Dedifferentiated amniotic fluid mesenchymal stem cell (primary cell): Measurements from ENCODE around the gene SMYD3.
"Not testable (repeated sequence)": the region's sequence is repeated elsewhere in the genome, so short reads cannot be mapped to it uniquely, and the experiment has no call there.

Experiments
- DNase-seq: peaks from one replicate; pipeline ENCODE4 v3.0.0-alpha.2; 2016; ENCODE audit errors: extremely low spot score

Gene SMYD3

DNA sequence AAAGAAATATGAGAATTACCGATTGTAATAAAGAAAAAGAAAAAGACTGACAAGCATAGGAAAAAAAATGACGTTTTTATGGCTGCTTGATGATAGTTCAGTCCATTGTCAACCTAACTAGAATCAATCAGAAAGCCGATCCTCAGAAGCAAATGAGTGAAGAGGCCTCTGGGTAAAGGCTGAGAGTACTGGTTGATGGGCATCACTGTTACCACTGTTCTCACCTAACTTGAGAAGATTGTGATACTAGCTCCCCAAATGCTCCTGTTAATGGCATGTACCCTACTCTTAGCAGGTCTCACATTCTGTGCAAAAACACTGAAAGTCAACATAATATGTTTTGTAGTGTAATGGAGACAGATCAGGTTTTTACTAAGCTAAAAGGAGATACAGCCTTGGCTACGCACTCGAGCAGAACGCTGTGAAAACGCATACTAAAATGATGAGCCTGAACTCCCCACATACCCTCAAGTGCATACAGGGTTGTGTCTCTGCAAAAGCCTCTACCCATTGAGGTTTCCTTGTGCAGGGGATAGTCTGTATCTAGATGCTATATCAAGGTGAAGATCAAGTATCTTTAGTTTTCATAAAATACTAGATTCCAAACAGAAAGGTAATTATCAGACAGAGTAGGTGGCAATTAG, 554.6 kb downstream of the SMYD3 start:
- no peak for DNase-seq

GRCh38 chr1:245948786-245949185, 558.3 kb downstream of the SMYD3 start:
- DNase-seq, result no peak

GRCh38 chr1:245946905-245947304, 560.2 kb downstream of the SMYD3 start:
- no peak for DNase-seq

DNA sequence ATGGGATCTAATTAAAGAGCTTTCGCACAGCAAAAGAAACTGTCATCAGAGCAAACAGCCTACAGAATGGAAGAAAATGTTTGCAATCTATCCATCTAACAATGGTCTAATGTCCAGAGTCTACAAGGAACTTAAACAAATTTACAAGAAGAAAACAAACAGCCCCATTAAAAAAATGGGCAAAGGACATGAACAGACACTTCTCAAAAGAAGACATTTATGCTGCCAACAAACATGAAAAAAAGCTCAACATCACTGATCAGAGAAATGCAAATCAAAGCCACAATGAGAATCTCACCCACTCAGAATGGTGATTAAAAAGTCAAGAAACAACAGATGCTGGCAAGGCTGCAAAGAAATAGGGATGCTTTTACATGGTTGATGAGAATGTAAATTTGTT, 561.9 kb downstream of the SMYD3 start:
- DNase-seq, result not testable (repeated sequence)

DNA sequence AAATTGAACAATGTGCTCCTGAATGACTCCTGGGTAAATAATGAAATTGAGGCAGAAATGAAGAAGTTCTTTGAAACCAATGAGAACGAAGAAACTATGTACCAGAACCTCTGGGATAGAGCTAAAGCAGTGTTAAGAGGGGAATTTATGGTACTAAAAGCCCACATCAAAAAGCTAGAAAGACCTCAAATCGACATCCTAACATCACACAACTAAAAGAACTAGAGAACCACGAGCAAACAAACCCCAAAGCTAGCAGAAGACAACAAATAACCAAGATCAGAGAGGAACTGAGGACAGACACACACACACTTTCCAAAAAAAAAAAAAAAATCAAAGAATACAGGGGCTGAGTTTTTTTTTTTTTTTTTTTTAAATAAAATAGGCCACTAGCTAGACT, 564.2 kb downstream of the SMYD3 start:
- no peak for DNase-seq

DNA sequence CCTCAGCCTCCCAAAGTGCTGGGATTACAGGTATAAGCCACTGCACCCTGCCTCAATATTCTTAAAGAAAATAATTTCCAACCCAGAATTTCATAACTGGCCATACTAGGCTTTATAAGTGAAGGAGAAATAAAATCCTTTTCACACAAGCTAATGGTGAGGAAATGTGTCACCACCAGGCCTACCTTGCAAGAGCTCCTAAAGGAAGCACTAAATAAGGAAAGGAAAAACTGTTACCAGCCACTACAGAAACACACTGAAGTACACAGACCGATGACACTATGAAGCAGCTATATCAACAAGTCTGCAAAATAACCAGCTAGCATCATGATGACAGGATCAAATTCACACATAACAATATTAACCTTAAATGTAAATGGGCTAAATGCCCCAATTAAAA, 565.3 kb downstream of the SMYD3 start:
- DNase-seq, result not testable (repeated sequence)

DNA sequence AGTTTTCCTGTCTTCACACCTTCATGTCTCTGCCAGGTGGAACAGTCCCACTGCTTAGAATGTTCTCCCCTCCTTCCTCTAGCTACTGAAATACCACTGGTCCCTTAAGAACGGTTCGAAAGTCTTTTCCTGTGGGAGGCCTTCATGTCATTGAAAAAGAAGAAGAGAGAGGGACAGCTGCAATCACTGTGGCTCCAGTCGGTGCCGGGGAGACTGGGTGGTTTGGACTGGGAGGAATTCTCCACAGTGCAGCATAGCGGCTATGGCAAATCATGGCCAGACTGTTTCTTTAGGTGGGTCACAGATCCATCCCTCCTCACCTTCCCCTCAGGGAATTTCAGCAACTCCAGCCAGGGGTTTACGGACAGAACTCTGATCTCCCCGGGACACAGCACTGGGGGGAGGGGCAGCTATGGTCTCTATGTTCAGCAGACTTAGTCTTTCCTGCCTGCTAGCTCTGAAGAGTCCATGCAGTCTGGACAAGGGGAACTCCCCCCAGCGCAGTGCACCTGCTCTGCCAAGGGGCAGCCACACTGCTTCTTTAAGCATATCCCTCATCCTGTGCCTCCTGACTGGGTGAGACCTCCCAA, 567.2 kb downstream of the SMYD3 start:
- DNase-seq, result no peak

GRCh38 chr1:245938046-245938435, 569.0 kb downstream of the SMYD3 start:
- DNase-seq, result no peak

DNA sequence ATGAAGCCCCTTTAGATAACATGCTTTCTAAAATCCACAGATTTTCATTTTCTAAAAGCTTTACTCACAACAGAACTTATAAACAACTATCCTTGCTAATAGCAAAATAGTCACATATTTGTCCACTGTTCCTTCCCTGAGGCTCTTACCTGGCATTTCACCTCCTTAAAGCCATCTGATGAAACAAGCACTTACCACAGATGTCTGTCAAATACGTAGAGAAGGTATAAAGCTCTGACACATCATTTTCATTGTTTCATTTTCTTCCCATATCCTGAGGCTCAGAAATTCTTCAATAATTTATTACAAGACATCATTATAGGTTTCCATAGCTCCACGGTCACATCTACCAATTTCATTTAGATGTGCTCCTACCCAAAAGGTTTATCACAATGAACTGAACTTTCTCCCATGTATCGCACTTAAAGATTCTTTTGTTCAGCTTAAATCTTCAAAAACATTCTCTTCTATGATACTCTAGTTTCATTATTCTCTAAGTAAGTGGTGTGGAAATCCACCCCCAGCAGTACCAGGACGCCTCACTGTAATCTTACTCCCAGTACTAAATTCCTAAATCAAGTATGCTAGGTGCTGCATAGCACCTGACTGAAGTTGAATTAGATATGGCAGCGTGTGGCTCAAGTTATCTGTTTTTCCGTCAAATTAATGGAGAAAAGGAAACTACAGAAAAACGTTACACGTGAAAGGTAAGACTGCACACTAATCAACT, 569.6 kb downstream of the SMYD3 start:
- DNase-seq, result no peak

DNA sequence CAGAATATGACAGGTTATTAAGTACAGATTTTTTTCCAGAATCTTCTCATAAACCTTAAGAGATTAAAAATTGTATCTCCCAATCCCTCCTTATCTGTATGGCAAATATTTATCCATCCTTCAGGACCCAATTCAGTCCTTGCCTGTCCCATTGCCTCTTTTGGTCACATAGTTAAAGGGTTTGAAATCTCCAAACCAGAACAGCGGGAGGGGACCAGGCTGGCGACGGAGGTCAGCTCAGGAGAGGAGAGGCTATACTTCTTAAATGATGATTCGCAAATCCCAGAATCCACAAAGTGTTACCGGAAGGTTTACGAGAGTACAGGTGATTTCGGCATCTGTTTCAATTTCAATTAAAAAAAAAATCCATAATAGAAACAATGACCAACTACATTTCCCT, 572.7 kb downstream of the SMYD3 start:
- no peak for DNase-seq

DNA sequence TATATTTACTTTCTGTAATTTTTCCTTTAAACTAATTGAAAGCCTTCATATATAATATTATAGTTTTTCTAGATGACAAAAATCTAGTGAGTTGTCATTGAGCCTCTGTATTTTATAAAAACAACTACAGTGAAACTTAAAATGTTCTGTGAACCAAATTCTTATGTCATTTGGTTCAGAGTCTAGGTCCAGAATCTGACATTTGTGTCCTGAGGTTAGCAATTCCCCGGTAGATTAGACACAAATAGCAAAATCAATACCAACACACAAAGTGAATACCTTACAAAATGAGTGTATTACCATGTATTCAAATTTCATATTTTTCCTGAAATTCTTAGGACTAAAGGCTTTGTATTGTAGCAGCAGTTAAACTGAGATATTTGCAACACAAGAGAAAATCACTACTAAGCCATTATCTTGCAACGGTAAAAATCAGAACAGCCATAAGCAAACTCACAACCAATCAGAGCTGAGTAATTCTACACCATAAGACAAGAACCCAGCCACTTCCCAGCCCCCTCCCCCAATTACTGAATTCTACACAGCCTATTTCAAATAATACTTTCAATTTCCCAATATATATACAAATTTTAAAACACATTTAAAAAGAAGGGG, 573.5 kb downstream of the SMYD3 start:
- no peak for DNase-seq

GRCh38 chr1:245932302-245932972, 574.6 kb downstream of the SMYD3 start:
- no peak for DNase-seq

DNA sequence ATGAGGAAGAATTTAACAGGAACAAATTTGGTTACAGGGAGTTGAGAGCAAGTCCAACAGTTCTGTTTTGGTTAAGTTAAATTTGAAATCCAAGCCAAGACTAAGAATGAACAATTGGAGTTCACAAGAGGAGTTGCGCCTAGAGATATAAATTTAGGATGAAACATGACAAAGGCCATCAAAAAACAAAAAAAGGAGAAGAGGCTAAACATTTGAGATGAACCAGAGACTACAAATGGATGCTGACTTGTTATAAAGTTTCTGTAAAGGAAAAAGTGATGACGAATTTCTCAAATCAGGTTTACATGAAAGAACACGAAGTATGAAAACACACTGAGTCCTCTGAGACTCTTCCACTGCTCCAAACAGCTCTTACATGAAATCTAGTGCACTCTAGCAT, 575.6 kb downstream of the SMYD3 start:
- DNase-seq, result no peak

DNA sequence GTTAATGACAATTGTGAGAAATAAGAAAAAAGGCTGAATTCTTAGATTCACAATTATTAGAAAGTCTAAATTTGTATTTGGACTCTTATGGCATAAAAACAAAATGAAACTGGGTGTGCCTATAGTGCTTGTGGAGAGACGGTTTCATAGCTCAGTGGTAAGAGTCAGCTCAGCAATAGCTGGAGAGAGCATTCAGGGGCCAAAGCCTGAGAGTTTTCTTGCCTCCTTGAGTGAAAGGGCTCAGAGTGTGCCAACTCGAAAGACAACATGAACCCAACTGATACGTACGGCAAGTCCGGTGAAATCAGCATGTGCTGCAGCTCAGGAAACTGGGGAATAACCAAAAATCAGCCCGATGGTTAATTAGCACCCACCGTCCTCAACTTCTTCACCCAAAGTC, 577.9 kb downstream of the SMYD3 start:
- no peak for DNase-seq

- no peak for DNase-seq
Measured at GRCh38 chr1:245926888-245927287, 580.2 kb downstream of the SMYD3 start.

- no peak for DNase-seq
Measured at GRCh38 chr1:245923215-245923614, 583.9 kb downstream of the SMYD3 start.

DNA sequence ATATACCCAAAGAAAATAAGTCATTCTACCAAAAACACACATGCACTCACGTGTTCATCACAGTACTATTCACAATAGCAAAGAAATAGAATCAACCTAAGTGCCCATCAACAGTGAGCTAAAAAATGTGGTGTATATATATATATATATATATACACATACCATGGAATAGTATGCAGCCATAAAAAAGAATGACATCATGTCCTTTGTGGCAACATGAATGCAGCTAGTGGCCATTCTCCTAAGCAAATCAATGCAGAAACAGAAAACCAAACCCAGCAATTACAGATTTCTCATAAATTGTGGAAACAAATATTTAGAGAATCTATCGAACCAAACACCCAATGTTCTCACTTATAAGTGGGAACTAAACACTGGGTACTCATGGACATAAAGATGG, 585.7 kb downstream of the SMYD3 start:
- no peak for DNase-seq

GRCh38 chr1:245917403-245917802, 589.7 kb downstream of the SMYD3 start:
- no peak for DNase-seq

- DNase-seq, result no peak
Measured at GRCh38 chr1:245915841-245916240, 591.2 kb downstream of the SMYD3 start.

DNA sequence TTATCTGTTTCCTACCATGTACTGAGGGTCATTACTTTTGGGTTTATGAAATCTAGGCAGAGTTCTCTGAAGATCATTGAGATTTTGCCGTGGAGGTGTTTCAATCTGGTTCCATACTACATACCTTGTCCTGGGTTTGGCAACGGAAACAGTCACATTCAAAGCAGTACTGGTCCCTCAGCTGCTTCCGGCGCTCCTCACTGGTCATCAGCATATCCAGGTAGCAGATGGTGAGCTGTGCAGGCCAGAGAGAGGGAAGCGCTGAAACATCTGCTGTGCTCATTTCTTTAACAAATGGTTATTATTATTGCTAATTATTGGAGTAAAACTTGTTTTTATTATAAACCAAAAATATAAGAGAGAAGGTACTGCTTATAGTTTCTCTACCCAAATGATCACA, 591.7 kb downstream of the SMYD3 start:
- no peak for DNase-seq

DNA sequence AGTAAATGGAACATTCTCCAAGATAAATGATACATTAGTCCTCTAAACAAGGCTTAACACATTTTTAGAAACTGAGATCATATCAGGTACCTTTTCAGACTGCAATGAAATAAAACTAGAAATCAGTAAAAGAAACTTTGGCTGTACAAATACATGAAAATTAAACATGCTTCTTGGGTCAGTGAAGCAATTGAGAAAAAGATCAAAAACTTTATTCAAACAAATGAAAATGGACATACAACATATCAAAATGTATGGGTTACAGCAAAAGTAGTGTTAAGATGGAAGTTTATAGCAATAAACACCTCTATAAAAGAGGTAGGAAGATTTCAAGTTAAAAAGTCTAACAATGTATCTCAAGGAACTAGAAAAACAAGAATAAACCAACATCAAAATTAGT, 598.5 kb downstream of the SMYD3 start:
- DNase-seq, result no peak

DNA sequence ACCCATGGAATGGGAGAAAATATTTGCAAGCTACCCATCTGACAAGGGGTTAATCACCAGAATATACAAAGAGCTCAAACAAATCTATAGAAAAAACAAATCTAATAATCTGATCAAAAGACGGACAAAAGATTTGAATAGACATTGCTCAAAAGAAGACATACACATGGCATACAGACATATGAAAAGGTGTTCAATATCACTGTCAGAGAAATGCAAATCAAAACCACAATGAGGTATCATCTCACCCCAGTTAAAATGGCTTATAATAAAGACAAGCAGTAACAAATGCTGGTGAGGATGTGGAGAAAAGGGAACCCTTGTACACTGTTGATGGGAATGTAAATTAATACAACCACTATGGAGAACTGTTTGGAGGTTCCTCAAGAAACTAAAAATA, 600.9 kb downstream of the SMYD3 start:
- DNase-seq, result no peak
